Hindlimb muscle (tissue), 1 donor: ENCODE results near the gene SH3BP4. TPM values are rescaled to one million over a fixed set of nuclear protein-coding genes. Genes with fewer than 3 reads are reported as not detected.
"Not testable (repeated sequence)": the region's sequence is repeated elsewhere in the genome, so short reads cannot be mapped to it uniquely, and the experiment has no call there.

ENCODE experiments used
- DNase-seq: peaks from one replicate; pipeline ENCODE4 v3.0.0-alpha.2; 2013
- polyA plus RNA-seq: library from polyadenylated mRNA; unstranded; fragments of 120-200 nt; gene quantifications from one replicate; pipeline ENCODE4 v1.2.1, GENCODE V29; 2013; ENCODE audit not compliant: insufficient read length

Gene SH3BP4
- polyA plus RNA-seq, 1 donor: 19.4 TPM

- DNase-seq: no peak
Measured at GRCh38 chr2:235042576-235043515, 91.0 kb downstream of the SH3BP4 start.

DNA sequence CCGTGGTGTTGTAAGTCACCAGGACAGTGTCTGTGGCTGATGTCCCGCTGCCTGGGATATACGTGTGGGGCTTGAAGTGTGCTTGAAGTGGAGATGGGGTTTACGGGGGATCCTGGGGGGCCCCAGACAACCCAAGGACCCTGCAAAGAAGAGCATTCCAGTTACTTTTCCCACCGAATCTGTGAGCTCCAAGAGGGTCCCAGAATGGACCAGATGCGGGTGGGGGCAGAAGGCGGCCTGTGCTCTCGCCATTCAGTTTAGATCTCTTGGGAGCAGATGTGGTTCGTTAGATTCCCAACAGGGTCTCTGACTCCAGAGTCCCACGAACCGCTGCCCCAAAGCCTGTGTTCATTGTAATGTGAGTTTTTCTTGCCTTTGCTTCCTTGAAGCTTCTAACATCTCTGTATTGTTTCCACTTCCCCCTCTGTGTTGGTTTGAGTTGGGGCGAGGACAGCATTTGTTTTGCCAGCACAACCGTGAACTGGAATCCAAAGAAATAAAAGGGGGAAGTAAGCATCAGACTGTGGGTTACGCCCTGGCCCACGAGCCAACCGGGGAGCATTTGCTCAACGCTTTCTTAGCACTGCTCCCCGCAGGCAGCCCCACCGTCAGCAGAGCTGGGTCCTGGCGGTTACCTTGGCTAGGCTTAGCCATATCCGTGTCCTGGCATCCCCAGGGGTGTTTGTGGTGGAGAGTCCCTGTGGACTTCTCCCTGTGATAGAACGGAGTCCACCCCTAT is 92.1 kb downstream of the SH3BP4 start:
- DNase-seq: no peak

GRCh38 chr2:235044501-235045271 is 92.9 kb downstream of the SH3BP4 start:
- no peak for DNase-seq

DNA sequence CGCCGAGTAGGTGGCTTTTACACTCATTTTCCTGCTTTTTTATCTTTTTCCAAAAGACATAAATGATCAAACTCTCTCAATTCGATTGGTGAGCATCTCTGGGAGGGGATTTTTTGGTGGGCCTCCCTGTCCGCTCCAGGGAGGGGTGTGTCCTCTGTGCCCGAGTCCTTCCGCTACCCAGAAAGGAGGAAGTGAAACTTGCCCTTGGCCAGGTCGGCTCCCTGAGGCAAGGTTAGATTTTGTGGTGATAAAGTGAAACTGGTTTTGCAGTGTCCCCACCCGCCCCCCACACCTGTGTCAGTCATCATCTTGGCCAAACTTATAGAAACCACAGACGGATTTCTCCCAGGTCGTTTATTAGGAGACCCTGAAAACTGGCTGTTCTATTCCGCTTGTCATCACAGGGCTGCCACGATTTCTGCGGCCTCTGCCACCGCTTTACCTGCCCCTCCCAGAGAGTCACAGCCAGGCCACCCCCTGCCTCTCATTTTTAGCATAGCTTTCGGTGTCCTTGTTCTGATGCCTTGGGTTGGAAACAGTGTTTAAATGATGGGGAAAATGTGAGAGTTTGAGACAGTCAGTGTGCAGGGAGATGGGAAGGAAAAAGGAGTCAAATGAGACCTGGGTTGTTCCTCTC is 93.6 kb downstream of the SH3BP4 start:
- no peak for DNase-seq

- no peak for DNase-seq
Measured at GRCh38 chr2:235045973-235046343, 94.1 kb downstream of the SH3BP4 start.

- no peak for DNase-seq
Measured at GRCh38 chr2:235046589-235046988, 94.8 kb downstream of the SH3BP4 start.

GRCh38 chr2:235047171-235048160 is 95.6 kb downstream of the SH3BP4 start:
- no peak for DNase-seq

DNA sequence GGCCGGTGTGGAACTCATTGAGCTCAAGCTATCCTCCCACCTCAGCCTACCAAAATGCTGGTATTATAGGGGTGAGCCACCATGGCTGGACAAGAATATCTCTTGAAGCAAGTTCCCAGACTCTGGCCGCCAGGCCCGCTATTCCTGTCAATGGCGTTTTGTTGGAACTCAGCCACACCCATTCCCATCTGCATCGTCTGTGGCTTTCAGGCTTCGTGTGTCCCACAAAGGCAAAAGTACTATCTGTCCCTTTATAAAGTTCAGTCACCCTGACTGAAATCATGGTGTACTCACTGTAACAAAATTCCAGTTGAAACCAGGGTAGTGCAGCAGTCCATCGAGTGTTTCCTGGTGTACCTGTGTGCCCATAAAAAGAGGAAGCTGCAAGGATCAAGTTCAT is 96.7 kb downstream of the SH3BP4 start:
- no peak for DNase-seq

- no peak for DNase-seq
Measured at GRCh38 chr2:235049069-235049468, 97.3 kb downstream of the SH3BP4 start.

DNA sequence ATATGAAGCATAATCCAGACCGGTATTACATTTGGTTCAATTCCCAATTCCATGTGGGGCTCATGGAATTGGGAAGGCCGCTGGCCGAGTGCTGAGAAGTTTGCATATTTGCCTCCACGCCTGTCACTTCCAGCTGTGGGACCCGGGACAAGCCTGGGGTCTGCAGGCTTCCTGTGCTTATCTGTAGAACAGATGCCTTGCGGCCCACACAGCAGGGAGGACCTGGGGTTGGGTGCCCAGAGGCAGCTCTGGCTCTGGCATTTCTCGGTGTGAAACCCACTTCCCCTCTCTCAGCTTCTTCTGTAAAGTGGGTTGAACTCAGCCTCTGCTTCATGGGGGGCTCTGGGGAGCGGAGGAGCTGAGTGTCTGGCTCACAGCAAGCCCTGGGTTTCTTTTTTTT is 97.9 kb downstream of the SH3BP4 start:
- DNase-seq: no peak

GRCh38 chr2:235050980-235051351 is 99.1 kb downstream of the SH3BP4 start:
- peak; percentile 55 for DNase-seq

DNA sequence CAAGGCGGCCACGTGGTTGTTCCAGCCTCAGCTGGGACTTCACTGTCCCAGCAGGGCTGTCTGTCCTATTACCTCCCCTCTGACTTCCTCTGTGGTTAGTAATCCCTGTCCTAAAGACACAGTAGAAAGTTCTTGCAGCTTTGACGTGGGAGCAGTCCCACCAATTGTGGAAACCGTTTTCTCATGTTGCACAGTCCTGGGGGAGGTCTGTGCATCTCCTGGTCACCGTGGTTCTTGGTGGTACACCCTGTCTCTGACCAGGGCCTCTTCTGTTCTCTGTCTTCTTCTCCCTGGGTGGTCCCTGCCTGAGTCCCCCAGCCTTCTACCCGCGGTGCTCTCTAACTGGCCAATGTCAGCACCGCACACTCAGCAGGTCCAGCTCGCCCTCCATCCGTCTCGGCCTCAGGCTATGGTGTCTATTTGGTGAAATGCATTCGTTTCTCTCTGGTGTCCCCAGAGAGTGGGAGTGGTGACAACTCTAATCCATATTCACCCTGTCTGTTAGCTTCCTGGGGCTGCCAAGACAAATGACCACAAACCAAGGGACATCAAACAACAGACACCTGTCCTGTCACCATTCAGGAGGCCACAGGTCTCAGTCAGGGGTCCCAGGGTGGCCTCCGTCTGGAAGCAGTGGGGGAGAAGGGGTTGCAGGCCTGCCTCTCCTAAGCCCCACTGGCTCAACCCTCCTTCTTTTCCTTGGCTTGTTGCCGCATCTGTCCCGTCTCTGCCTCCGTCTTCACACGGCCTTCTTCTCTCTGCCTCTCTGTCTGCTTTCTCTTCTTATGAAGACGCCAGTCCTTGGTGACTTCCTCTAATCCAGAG is 99.8 kb downstream of the SH3BP4 start:
- no peak for DNase-seq

DNA sequence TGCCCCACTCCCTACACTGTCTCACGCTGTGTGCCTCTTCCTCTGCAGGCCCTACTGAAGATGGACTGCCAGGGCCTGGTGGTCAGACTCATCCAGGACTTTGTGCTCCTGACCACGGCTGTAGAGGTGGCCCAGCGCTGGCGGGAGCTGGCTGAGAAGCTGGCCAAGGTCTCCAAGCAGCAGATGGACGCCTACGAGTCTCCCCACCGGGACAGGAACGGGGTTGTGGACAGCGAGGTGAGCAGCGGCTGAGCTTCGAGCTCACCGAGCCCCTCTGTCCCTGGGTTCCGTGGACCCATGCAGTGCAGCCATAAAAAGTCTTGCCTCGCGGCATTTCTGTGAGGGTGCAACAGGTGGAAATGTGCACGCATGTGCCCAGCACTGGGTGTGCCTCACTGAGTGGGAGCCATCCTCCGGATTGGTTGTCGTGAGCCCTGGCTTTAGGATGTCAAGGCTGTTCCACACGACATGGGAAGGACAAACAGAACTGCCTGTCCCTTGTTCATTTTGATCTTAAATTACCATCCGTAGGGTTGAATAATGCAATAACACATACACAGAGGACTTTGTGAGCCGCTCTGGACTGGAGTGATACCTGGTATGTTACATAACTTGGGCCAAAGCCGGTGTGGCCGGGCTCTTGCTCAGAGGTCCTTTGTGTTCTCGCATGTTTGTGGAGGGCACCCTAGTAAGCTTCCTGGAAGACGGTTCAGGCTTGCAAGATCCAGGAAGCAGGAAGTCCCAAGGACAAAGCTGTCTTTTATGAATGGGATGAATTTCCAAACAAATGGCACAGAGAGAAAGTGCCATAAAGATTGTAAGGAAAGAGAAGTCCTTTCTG is 100.9 kb downstream of the SH3BP4 start:
- no peak for DNase-seq

- DNase-seq: no peak
Measured at GRCh38 chr2:235053651-235054050, 101.8 kb downstream of the SH3BP4 start.

- no peak for DNase-seq
Measured at GRCh38 chr2:235054475-235054874, 102.7 kb downstream of the SH3BP4 start.

DNA sequence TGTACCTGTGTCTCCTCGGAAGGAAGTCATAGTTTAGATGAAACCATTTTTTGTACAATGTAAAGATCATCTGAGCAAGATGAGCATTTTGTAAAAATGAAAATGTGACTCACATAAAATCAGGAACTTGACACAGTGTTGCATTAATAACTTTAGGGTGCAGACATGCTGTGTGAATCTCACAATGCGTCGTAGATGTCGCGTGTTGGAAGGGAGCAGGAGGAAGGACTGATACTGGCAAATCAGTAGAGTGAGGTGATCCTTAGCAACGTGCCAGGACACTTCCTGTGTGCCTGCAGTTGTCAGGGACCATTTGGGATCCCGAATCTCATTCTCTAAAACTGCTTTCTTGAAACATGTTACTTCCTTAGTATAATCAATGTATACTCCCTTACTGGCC is 103.1 kb downstream of the SH3BP4 start:
- no peak for DNase-seq

DNA sequence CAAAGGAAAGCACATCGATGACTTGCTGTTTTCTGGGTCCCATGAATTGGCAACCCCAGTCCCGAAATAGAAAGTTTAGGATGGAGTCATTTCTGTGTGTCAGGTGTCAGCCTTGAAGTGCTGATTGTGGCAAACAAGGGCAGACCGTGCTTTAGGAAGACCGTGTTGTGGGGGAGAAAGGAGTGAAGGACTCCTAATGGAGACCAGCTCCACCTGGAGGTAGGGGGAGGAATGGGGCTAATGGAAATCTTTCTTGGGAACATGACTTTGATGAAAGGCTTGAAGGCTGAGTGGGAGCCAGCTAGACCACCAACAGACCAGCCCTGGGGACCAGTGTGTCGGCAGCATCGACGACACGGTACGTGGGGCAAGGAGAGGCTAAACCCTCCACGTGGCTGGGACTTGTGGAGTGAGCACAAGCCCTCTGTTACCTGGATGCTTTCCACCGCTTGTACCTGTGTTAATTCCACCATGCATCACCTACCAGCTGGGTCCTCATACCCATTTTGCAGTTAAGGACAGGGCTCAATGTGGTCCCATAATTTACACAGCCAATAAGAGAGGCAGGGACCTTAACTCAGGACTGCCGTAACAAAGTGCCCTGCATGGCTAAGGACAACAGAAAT is 104.2 kb downstream of the SH3BP4 start:
- DNase-seq: no peak

GRCh38 chr2:235056768-235057167 is 105.0 kb downstream of the SH3BP4 start:
- DNase-seq: no peak

GRCh38 chr2:235057616-235058015 is 105.8 kb downstream of the SH3BP4 start:
- not testable (repeated sequence) for DNase-seq
